ENCODE measurements around the gene PLCH1. TPM values are rescaled to one million over a fixed set of nuclear protein-coding genes. Genes with fewer than 3 reads are reported as not detected.
A peak's percentile ranks its signal among the peaks of the same experiment; 100 is the strongest.

PLCH1 gene
- 3.0 TPM for polyA plus RNA-seq (2013, experiment 1 of 2)
- polyA plus RNA-seq (2013, experiment 2 of 2): 3.0 TPM

DNA sequence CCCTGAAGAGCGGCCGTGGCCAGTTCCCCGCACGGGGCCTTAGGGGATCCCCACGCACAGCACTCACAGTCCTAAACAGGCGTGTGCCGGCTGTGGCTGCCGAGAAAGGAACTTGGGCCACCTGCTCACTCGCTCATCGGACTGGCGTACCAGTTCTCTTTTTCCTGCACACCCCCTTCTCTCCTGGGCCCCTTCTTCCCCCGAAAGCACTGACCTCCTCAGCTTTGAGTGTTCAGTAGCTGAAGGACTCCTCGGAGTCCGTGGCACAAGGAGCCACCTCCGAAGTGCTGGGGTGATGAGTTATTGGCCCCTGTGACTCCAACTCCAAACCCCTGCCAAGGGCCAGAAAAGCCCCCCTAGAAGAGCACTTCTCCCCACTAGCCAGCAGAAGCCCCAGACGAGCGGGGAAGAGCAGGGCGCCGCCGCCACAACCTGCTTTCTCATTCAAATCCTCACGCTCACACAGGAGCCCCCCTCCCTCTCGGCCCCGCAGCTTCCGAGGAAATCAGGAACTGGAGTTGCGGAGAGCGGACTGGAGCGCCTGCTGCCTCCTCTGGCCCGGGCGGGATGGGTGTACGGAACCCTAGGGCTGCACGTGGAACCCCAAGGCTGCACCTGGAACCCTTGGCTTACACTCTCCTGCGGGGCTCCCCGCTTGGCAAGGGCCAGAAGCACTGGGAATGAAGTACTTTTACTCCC lies at the start of gene PLCH1:
Gene PLCH1 (minus strand): TSS at position 446 of the 699 bp plus-strand sequence. CDS start 40,847 bp downstream, outside the sequence.
- Histone ChIP-seq H2BK5ac (ENCODE audit: low read length) (no peak within 1 kb of the TSS), H3K79me1 (ENCODE audit: low read length) (peaks cover 1% of the 10 kb centered on the region), H3K23ac (ENCODE audit: low read length) (peak within 1 kb of the TSS; percentile 75), H3K27ac (ENCODE audit: low read depth, low read length) (no peak within 1 kb of the TSS), H3K18ac (ENCODE audit: low read length) (peak within 1 kb of the TSS; percentile 55), H3K36me3 (ENCODE audit: control insufficient read depth, insufficient read depth, low read length) (no peaks in the 10 kb centered on the region), H3K56ac (ENCODE audit: low read length) (peak within 1 kb of the TSS; percentile 94), H2AK5ac (ENCODE audit: low read length) (no peak within 1 kb of the TSS), H3K27me3 (ENCODE audit: insufficient read depth, low read length, poor library complexity) (no peaks in the 10 kb centered on the region), H3K4me3 (ENCODE audit: low read length) (peak within 1 kb of the TSS; percentile 89), H3K4ac (ENCODE audit: low read depth, low read length) (peak within 1 kb of the TSS; percentile 10), H3K4me1 (ENCODE audit: control insufficient read depth, low read depth, low read length) (peaks cover 10% of the 10 kb centered on the region), H3K79me2 (ENCODE audit: control insufficient read depth, insufficient read depth, low read length) (no peaks in the 10 kb centered on the region), H3K4me2 (ENCODE audit: low read length) (peak within 1 kb of the TSS; percentile 79), H2BK15ac (replicated peaks; ENCODE audit: low read depth) (no peak within 1 kb of the TSS), H4K8ac (ENCODE audit: low read depth, low read length) (no peak within 1 kb of the TSS), H2BK120ac (ENCODE audit: low read depth, low read length) (no peak within 1 kb of the TSS), H4K5ac (ENCODE audit: low read length) (no peak within 1 kb of the TSS), H3K9ac (ENCODE audit: low read length) (peak within 1 kb of the TSS; percentile 88)
- no CpG with 5 or more reads among the region's 33 CpGs for WGBS (ENCODE audit: extremely low coverage, insufficient coverage, low lambda C conversion rate)
- DNase-seq: peak; percentile 96

DNA sequence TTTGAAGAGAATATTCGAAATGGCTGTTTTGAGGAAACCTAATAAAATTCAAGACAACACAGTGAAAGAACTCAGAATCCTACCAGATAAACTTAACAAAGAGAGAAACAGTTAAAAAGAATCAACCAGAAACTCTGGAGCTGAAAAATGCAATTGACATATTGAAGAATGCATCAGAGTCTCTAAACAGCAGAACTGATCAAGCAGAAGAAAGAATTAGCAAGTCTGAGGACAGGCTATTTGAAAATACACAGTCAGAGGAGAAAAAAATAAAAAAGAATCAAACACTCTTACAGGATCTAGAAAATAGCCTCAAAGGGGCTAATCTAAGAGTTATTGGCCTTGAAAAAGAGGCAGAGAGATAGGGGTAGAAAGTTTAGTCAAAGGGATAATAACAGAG lies 47.7 kb upstream of the PLCH1 start:
- no peak overlapping the region for H3K27ac ChIP-seq (ENCODE audit: low read depth, low read length)
- no CpG with 5 or more reads among the region's 1 CpG for WGBS (ENCODE audit: extremely low coverage, insufficient coverage, low lambda C conversion rate)

DNA sequence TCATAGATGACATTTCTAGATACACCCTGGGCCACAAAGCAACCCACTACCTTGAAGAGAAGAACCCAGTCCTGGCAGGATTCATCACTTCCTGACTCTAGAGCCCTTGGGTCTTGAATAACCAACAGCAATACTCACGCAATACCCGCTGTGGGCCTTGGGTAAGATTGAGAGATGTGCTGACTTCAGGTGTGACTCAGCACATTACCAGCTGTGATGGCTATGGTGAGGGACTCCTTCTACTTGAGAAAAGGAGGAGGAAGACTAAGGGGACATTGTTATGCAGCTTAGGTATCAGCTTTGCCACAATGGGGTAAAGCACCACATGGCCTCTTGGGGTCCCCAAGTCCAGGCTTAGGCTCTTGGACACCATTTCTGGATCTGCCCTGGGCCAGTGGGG lies 46.3 kb upstream of the PLCH1 start:
- no CpG with 5 or more reads among the region's 2 CpGs for WGBS (ENCODE audit: extremely low coverage, insufficient coverage, low lambda C conversion rate)
- Histone ChIP-seq H2BK5ac (ENCODE audit: low read length) (no peak overlapping the region), H3K9ac (ENCODE audit: low read length) (no peak overlapping the region)

More for the DNA sequence above, 47.7 kb upstream of the PLCH1 start:
- H3K79me2 ChIP-seq (ENCODE audit: control insufficient read depth, insufficient read depth, low read length): no peaks in the 10 kb centered on the region
- H3K4me1 ChIP-seq (ENCODE audit: control insufficient read depth, low read depth, low read length): no peaks in the 10 kb centered on the region
- no peak overlapping the region for H3K18ac ChIP-seq (ENCODE audit: low read length)
- H2AK5ac ChIP-seq (ENCODE audit: low read length): no peak overlapping the region
- no peak overlapping the region for H3K23ac ChIP-seq (ENCODE audit: low read length)
- no peak overlapping the region for H2BK15ac ChIP-seq (replicated peaks; ENCODE audit: low read depth)
- H3K4me3 ChIP-seq (ENCODE audit: low read length): no peak overlapping the region
- no peak overlapping the region for H4K8ac ChIP-seq (ENCODE audit: low read depth, low read length)
- H3K79me1 ChIP-seq (ENCODE audit: low read length): no peaks in the 10 kb centered on the region
- H3K27me3 ChIP-seq (ENCODE audit: insufficient read depth, low read length, poor library complexity): no peaks in the 10 kb centered on the region
- no peak overlapping the region for H3K56ac ChIP-seq (ENCODE audit: low read length)
- H3K4me2 ChIP-seq (ENCODE audit: low read length): no peak overlapping the region
- no peak overlapping the region for H3K4ac ChIP-seq (ENCODE audit: low read depth, low read length)
- H2BK5ac ChIP-seq (ENCODE audit: low read length): no peak overlapping the region
- no peak overlapping the region for H3K9ac ChIP-seq (ENCODE audit: low read length)
- H4K5ac ChIP-seq (ENCODE audit: low read length): no peak overlapping the region
- H3K36me3 ChIP-seq (ENCODE audit: control insufficient read depth, insufficient read depth, low read length): no peaks in the 10 kb centered on the region
- H2BK120ac ChIP-seq (ENCODE audit: low read depth, low read length): no peak overlapping the region
- DNase-seq: no peak

DNA sequence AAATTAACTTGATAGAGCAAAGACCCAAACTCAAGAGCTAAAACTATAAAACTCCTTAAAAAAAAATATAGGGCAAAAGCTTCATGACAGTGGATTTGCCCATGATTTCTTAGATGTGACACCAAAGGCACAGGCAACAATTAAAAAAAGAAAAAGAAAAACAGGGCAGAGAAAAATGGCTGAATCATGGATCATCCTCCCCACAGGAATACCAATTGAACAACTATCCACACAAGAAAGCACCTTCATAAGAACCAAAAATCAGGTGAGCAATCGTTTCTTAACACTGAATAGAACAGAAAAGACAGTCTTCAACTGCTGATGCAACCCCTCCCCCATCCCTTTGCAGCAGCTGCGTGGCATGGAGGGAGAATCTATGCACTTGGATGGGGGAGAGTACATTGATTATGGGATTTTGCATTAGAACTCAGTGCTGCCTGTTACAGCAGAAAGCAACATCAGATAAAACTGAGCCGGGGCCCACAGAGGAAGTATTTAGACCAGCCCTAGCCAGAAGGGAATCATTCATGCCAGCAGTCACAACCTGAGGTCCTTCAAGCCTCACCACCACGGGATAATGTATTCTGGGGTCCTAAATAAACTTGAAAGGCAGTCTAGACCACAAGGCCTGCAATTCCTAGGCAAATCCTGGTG lies 45.5 kb upstream of the PLCH1 start:
- WGBS (ENCODE audit: extremely low coverage, insufficient coverage, low lambda C conversion rate): no CpG with 5 or more reads among the region's 4 CpGs
- Histone ChIP-seq H3K4ac (ENCODE audit: low read depth, low read length) (no peak overlapping the region), H3K4me3 (ENCODE audit: low read length) (no peak overlapping the region), H2BK5ac (ENCODE audit: low read length) (no peak overlapping the region), H4K8ac (ENCODE audit: low read depth, low read length) (no peak overlapping the region), H3K56ac (ENCODE audit: low read length) (no peak overlapping the region), H3K9ac (ENCODE audit: low read length) (no peak overlapping the region), H3K18ac (ENCODE audit: low read length) (no peak overlapping the region), H3K79me1 (ENCODE audit: low read length) (no peaks in the 10 kb centered on the region), H3K23ac (ENCODE audit: low read length) (no peak overlapping the region), H3K4me2 (ENCODE audit: low read length) (no peak overlapping the region), H3K79me2 (ENCODE audit: control insufficient read depth, insufficient read depth, low read length) (no peaks in the 10 kb centered on the region), H3K27ac (ENCODE audit: low read depth, low read length) (no peak overlapping the region), H2BK15ac (replicated peaks; ENCODE audit: low read depth) (no peak overlapping the region), H2AK5ac (ENCODE audit: low read length) (no peak overlapping the region), H3K4me1 (ENCODE audit: control insufficient read depth, low read depth, low read length) (no peaks in the 10 kb centered on the region), H3K27me3 (ENCODE audit: insufficient read depth, low read length, poor library complexity) (no peaks in the 10 kb centered on the region), H2BK120ac (ENCODE audit: low read depth, low read length) (no peak overlapping the region), H4K5ac (ENCODE audit: low read length) (no peak overlapping the region), H3K36me3 (ENCODE audit: control insufficient read depth, insufficient read depth, low read length) (no peaks in the 10 kb centered on the region)
- DNase-seq: peak; percentile 9

More for the DNA sequence above, 46.3 kb upstream of the PLCH1 start:
- Histone ChIP-seq H3K27ac (ENCODE audit: low read depth, low read length) (no peak overlapping the region), H3K56ac (ENCODE audit: low read length) (peak overlapping the region; percentile 1), H3K18ac (ENCODE audit: low read length) (no peak overlapping the region), H3K4ac (ENCODE audit: low read depth, low read length) (no peak overlapping the region), H4K5ac (ENCODE audit: low read length) (no peak overlapping the region), H2BK15ac (replicated peaks; ENCODE audit: low read depth) (no peak overlapping the region), H4K8ac (ENCODE audit: low read depth, low read length) (no peak overlapping the region), H2BK120ac (ENCODE audit: low read depth, low read length) (no peak overlapping the region), H2AK5ac (ENCODE audit: low read length) (no peak overlapping the region), H3K4me3 (ENCODE audit: low read length) (no peak overlapping the region), H3K27me3 (ENCODE audit: insufficient read depth, low read length, poor library complexity) (no peaks in the 10 kb centered on the region), H3K36me3 (ENCODE audit: control insufficient read depth, insufficient read depth, low read length) (no peaks in the 10 kb centered on the region), H3K79me2 (ENCODE audit: control insufficient read depth, insufficient read depth, low read length) (no peaks in the 10 kb centered on the region), H3K79me1 (ENCODE audit: low read length) (no peaks in the 10 kb centered on the region), H3K4me1 (ENCODE audit: control insufficient read depth, low read depth, low read length) (no peaks in the 10 kb centered on the region), H3K4me2 (ENCODE audit: low read length) (no peak overlapping the region), H3K23ac (ENCODE audit: low read length) (no peak overlapping the region)
- peak; percentile 60 for DNase-seq

GRCh38 chr3:155785662-155786295 lies 40.9 kb upstream of the PLCH1 start:
- Histone ChIP-seq H3K4me2 (ENCODE audit: low read length) (no peak overlapping the region), H3K23ac (ENCODE audit: low read length) (no peak overlapping the region), H2AK5ac (ENCODE audit: low read length) (no peak overlapping the region), H3K36me3 (ENCODE audit: control insufficient read depth, insufficient read depth, low read length) (no peaks in the 10 kb centered on the region), H3K4me3 (ENCODE audit: low read length) (no peak overlapping the region), H3K18ac (ENCODE audit: low read length) (no peak overlapping the region), H3K9ac (ENCODE audit: low read length) (no peak overlapping the region), H2BK5ac (ENCODE audit: low read length) (no peak overlapping the region), H2BK15ac (replicated peaks; ENCODE audit: low read depth) (no peak overlapping the region), H3K79me1 (ENCODE audit: low read length) (no peaks in the 10 kb centered on the region), H3K4me1 (ENCODE audit: control insufficient read depth, low read depth, low read length) (no peaks in the 10 kb centered on the region), H2BK120ac (ENCODE audit: low read depth, low read length) (no peak overlapping the region), H3K79me2 (ENCODE audit: control insufficient read depth, insufficient read depth, low read length) (no peaks in the 10 kb centered on the region), H3K4ac (ENCODE audit: low read depth, low read length) (no peak overlapping the region), H3K56ac (ENCODE audit: low read length) (no peak overlapping the region), H4K5ac (ENCODE audit: low read length) (no peak overlapping the region), H3K27ac (ENCODE audit: low read depth, low read length) (no peak overlapping the region), H3K27me3 (ENCODE audit: insufficient read depth, low read length, poor library complexity) (no peaks in the 10 kb centered on the region), H4K8ac (ENCODE audit: low read depth, low read length) (no peak overlapping the region)
- DNase-seq: no peak
